GM20000 (cell line): ENCODE data around the gene RSRP1.

Source experiments
- DNase-seq: peaks from one replicate; pipeline ENCODE4 v3.0.0; 2012; ENCODE audit warnings: low spot score
- CTCF ChIP-seq: IDR thresholded peaks from 2 replicates; pipeline ENCODE4 v1.5.1; 2012; ENCODE audit warnings: mild to moderate bottlenecking, control low read depth; ENCODE audit errors: extremely low read depth, missing control alignments

Gene RSRP1

DNA sequence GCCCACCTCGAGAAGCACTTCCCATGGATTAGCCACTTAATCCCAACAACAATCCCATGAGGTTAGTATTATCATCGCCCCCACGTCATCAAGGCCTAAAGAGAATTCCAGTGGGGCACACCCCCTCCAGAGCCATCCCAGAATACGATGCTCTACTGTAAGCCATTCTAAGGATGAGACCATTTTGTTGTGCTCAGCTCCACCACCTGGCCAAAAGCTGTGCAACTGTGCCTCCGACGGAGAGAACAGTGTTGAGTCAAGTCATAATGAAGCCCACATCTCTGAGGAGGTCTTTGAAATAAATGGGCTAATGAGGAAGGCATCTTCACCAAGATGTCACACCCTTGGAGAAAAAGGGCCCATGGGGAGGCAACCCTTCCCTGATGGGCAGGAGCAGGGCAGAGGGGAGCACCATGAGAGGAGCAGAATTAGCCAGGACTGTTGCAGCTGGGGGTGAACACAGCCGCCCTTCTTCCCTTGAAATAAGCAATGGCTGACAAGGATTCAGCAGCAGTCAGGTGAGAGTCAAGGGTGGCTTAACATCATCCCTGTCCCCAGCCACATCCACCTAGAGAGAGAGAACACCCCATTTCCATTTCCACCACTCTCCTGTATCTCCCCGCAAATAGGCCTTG lies 29.5 kb downstream of the RSRP1 start:
- DNase-seq, result no peak
- TF ChIP-seq CTCF, result no peak

DNA sequence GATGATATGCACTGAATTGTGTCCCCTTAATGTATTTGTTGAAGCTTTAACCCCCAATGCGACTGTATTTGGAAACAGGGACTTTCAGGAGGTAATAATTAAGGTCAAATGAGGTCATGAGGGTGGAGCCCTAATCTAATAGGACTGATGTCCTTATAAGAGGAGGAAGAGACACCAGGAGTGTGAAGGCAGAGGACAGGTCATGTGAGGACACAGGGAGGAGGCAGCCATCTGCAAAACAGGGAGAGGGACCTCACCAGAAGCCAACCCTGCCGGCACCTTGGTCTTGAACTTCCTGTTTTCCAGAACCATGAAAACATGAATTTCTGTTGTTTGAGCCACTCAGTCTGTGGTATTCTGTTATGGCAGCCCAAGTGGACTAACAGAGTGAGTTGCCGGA lies 30.2 kb downstream of the RSRP1 start:
- DNase-seq, result no peak
- TF ChIP-seq CTCF, result no peak

DNA sequence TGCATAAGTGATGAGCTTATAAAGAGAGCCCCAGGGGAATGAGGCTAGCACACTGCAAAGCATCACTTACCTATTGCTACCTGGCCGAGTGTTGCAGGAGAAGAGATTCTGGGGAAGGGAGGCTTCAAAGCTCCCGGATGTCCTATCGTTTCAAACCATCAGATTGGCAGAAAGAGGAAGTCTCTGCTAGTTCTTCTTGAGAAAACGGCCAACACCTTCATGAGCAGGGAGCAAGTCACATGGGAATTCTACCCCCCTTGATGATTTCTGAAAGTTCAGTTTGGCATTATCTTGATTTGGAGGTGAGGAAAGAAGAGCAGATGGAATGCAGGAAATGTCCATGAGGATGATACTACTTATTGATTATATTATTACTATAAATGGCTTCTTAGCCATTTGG lies 31.1 kb downstream of the RSRP1 start:
- TF ChIP-seq CTCF, result no peak
- no peak for DNase-seq

- no peak for TF ChIP-seq CTCF
- no peak for DNase-seq
Observed at GRCh38 chr1:25212725-25213124, 34.5 kb downstream of the RSRP1 start.

- no peak for DNase-seq
- TF ChIP-seq CTCF, result no peak
Observed at GRCh38 chr1:25210728-25211127, 36.5 kb downstream of the RSRP1 start.

DNA sequence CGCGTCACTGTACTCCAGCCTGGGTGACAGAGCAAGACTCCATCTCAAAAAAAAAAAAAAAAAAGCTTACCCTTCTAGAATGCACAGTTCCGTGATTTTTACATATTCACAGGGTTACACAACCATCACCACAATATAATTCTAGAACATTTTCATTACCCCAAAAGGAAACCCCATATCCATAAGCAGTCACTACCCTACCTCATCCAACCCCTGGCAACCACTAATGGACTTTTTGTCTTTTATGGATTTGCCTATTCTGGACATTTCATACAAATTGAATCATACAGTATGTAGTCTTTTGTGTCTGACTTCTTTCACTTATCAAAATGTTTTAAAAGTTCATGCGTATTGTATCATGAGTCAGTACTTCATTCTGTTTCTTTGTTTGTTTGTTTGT lies 37.7 kb downstream of the RSRP1 start:
- no peak for DNase-seq

More for the DNA sequence above, 37.7 kb downstream of the RSRP1 start:
- no peak for TF ChIP-seq CTCF
